GM12865 (cell line): ENCODE data around the gene CTSE.

ENCODE experiments used
- DNase-seq: peaks from one replicate; pipeline ENCODE4 v3.0.0; 2010; ENCODE audit warnings: low read depth
- H3K4me3 ChIP-seq: 2 replicates; pipeline ENCODE4 v1.5.1; 2011; ENCODE audit warnings: mild to moderate bottlenecking, low read depth, low read length, control low read depth
- CTCF ChIP-seq: IDR thresholded peaks from 2 replicates; pipeline ENCODE4 v1.5.1; 2011; ENCODE audit warnings: low read length, control low read depth, low read depth, inconsistent platforms; ENCODE audit not compliant: insufficient read depth; ENCODE audit errors: missing control alignments

CTSE gene

DNA sequence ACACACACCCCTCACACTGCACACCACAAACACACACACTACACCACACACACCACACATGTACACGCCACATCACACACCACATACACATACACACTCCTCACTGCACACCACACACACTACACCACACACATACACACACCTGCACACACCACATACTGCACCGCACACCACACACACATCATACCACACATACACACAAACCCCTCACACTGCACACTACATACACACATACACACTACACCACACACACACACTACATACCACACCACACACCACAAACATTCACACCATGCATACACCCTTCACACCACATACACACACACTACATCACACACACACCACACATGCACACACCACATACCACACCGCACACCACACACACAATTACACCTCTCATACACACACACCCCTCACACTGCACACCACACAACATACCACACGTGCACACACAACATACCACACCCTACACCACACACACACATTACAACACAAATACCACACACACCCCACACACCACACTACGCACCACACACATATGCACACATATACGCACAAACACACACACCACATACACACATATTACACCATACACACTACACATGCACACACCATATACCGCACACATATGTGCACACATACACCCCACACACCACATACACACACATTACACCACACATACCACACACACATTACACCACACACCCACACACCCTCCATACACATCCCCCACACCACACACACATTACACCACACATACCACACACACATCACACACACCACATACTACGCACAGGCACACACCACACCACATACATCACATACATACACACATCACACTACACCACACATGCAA, 50.1 kb downstream of the CTSE start:
- no peak for DNase-seq
- no peak overlapping the region for H3K4me3 ChIP-seq
- no peak for TF ChIP-seq CTCF

DNA sequence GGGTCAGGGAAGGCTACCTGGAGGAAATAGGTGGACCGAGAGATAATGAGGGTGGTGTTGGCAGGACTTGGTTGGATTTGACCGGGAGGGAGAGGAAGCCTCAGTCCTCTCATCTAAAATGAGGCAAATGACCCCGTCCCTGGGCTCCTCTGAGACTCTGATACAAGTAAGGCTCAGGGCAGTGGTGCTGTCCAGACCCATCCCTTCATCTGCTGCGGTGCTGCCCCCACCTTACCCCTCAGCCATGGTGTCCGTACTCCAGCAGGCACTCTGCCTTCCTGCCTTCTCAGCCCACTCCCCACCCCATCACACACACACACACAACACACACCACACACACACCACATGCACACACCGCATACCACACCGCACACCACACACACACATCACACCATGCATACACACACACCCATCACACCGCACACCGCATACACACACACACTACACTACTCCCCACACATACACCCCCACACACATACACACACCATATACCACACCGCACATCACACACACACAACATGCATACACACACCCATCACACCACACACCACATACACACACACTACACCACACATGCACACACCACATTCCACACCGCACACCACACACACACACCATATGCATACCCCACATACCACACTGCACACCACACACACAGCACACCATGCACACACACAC, 51.1 kb downstream of the CTSE start:
- no peak for TF ChIP-seq CTCF
- no peak overlapping the region for H3K4me3 ChIP-seq
- no peak for DNase-seq

DNA sequence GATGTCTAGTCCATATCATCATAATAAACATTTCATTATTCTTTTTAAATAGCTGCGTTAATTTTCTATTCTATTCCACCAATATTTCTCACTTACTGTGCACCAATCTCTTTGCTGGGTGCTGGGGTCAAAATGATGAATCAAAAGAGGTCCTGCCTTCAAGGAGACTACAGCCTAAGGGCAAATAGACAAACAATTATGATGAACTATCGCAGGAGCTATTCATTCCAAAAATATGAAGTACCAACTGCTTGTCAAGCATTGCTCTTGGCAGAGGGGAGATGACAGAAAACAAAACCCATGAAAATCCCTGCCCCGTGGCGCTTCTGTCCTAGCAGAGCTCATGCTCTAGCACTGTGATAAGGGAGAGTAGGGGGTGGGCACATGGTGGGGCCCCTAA, 51.6 kb downstream of the CTSE start:
- no peak for TF ChIP-seq CTCF
- no peak overlapping the region for H3K4me3 ChIP-seq
- no peak for DNase-seq

- no peak overlapping the region for H3K4me3 ChIP-seq
- no peak for DNase-seq
- TF ChIP-seq CTCF: no peak
Measured at GRCh38 chr1:205971082-205971481, 52.6 kb downstream of the CTSE start.

GRCh38 chr1:205970486-205970885, 53.2 kb downstream of the CTSE start:
- no peak for DNase-seq
- TF ChIP-seq CTCF: no peak

DNA sequence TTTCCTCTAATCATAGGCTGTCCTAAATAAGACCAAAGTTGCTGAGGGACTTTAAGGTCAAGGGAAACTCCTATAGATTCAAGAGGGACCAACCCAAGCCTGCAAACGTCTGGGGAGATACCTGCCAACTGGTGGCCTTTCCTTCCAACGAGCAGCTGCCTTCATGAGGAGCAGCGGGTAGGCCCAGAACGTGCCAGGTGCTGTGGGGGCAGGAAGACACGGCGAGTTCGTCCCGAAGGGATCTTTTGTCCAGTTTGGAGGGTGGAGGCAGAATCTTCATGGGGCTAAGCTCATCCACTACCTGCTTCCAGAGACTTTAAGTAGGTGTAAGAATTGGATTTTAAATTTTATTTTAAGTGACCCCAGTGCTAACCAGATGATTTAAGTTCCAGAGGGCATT, 54.5 kb downstream of the CTSE start:
- TF ChIP-seq CTCF: no peak
- H3K4me3 ChIP-seq: no peak overlapping the region
- DNase-seq: no peak

More at GRCh38 chr1:205970486-205970885, 53.2 kb downstream of the CTSE start:
- no peak overlapping the region for H3K4me3 ChIP-seq
